GM19240 (cell line): Measurements from ENCODE around the gene ZWINT.

Source experiments
- DNase-seq: peaks from one replicate; pipeline ENCODE4 v3.0.0; 2011; ENCODE audit warnings: low spot score; ENCODE audit not compliant: insufficient read length

The ZWINT gene, protein sequence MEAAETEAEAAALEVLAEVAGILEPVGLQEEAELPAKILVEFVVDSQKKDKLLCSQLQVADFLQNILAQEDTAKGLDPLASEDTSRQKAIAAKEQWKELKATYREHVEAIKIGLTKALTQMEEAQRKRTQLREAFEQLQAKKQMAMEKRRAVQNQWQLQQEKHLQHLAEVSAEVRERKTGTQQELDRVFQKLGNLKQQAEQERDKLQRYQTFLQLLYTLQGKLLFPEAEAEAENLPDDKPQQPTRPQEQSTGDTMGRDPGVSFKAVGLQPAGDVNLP

DNA sequence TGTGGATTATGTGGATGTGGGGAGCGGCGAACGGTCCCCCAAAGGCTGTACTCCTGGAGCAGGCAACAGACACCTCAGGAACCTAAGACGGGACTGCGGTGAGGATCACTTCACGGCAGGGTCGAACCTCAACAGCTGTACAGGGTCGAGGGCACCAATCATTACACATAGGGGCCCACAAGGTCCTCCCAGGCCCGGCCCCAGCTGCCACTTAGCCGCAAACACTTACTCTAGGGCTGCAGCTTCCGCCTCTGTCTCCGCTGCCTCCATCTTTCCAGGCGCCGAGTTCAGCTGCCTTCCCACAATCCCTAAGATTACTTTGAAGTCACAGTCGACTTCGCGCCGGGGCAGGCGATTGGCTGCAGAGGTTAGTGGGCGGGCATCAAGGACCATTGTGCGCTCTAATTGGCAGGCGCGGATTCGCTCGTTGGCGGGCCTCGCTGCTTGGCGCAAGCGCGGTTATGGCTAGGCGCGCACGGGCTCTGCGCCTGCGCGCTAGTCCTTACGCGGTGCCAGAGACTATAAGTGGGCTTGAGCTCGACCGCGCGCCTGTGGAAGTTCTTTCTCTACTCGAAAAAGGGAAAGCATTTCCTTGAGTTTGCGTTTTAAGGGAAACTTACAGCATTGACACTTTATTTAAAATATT lies at the start of gene ZWINT:
Gene ZWINT, minus strand, starts transcription at position 293 of the 646 bp plus-strand sequence. Its CDS starts 23 bp downstream, at position 270.
- peak; percentile 51 for DNase-seq

DNA sequence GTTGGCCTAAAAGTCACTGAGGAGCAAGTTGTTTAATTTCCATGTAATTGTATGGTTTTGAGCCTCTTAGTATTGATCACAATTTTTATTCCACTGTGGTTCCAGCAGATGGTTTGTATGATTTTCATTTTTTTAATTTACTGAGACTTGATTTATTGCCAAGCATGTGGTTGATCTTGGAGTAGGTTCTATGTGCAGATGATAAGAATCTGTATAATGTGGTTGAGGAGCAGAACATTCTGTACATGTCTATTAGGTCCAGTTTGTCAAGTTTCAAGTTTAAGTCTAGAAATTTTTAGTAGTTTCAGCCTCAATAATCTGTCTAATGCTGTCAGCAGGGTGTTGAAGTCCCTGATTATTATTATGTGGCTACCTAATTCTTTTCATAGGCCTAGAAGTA lies 22.7 kb upstream of the ZWINT start:
- DNase-seq: no peak

DNA sequence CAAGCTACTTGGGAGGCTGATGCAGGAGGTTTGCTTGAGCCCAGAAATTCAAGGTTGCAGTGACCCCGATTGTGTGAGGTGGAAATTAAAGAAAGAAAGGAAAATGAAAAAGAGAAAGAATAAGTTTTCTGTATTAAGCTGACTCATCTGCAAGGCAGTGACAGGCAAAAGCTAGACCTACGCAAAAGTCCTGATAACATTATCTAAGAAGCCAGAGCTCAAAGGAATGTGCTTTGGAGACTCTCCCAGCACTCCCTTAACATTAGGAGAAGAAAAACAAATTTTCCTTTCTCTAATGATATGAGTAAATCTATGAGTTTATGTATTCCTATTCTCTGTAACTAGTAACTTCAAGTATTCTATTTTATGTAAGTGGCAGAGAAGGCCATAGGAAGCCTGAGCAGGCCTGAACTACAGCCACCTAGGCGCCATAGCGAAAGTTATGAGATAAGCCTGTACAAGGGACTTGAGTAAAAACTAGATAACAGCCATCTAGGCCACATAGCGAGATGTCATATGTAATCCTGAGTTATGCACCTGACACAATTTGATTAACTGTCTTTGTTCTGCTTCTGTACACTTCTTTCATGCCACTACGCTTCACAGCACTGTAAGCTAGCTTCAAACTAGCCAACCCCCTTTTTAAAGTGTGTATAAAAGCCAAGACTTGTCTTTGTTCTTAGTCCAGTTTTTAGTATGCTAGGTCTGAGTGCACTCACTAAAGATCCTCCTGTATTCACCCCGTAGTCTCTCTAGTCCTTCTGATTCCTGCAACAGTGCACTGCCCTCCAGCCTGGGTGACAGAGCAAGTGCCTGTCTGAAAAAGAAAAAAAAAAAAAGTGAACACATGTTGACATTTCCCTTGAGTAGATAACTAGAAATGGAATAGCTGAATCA lies 9.4 kb upstream of the ZWINT start:
- no peak for DNase-seq

DNA sequence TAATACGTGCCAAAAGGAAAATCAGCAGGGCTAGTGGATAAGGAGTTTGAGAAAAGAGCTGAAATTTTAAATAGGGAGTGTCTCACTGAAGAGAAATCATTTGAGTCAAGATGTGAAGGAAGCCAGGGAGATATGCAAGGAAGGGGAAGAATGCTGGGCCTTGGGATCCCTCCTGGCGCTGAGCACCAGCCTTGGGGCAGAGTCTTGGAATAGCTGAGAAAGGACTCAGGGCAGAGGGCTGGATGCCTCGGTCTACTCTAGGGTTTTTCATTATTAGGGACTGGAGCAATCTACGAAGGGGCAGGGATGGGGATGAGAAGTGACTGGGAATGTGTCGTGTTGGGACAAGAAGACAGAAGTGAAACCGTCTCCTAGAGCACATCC lies 484 bp downstream of the ZWINT start:
- no peak for DNase-seq

DNA sequence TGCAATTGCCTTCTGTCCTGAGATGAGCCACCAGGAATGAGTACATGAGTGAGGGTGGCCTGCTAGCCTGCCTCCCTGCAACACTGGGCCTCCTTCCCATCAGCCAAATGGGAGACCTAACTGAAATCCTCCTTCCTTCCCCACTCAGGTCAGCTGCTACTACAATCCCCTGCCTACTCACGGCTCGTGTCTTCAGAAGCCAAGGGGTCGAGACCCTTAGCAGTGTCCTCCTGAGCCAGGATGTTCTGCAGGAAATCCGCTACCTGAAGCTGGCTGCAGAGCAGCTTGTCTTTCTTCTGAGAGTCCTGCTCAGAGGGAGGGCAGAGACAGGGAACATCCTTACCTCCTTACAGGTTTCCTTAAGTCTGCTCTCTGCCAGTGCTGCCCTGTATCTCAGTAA lies 1.2 kb downstream of the ZWINT start:
- DNase-seq: no peak

DNA sequence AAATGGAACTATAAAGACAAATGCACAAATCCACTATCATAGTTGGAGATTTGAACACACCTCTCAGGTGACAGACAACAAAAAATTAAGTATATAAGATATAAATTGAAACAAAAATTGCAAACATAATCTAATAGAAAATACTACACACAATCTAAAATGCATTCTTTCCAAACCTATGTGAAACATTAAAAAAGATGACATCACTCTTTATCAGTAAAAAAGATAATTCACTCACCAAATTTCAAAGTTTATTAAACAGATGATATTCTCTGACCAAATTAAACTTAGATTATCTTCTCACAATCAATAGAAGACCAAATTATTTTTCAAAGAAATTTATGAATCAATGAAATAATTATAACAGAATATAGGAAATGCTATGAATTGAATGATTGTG lies 4.0 kb downstream of the ZWINT start:
- no peak for DNase-seq

DNA sequence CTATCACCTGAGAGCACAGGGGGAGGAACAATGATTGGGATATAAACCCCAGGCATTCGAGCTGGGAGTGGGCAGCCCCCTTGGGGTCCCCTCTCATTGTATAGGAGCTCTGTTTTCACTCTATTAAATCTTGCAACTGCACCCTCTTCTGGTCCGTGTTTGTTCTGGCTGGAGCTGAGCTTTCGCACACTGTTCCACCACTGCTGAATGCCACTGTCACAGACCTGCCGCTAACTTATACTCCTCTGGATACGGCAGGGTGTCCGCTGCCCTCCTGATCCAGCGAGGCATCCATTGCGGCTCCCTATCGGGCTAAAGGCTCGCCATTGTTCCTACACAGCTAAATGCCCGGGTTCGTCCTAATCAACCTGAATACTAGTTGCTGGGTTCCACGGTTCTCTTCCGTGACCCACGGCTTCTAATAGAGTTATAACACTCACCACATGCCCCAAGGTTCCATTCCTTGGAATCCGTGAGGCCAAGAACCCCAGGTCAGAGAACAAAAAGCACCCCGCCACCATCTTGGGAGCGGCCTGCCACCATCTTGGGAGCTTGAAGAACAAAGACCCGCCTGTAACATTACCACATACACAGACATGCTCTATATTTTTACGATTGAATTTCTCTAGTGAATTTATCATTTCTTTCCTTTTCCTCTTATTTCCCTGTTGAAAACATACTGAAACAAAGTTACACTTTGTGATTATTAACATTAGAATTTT lies 9.0 kb downstream of the ZWINT start:
- DNase-seq: no peak

DNA sequence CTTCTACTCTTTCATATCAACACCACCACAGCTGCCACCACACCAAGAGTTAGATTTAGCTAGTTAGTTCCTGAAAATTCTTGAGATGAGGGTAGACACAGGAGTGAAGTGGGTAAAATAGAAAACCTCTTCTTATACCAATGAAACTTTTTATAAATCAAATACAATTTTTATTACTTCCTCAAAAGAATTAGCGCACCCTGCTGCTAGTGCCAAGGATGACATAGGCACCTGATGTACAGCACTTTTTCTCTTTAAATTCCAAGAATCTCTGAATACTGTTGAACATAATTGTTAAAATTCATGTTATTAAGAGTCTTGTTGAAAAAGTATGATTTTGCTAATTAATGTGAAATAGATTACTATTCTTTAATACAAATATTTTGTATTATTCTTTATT lies 11.4 kb downstream of the ZWINT start:
- DNase-seq: no peak

DNA sequence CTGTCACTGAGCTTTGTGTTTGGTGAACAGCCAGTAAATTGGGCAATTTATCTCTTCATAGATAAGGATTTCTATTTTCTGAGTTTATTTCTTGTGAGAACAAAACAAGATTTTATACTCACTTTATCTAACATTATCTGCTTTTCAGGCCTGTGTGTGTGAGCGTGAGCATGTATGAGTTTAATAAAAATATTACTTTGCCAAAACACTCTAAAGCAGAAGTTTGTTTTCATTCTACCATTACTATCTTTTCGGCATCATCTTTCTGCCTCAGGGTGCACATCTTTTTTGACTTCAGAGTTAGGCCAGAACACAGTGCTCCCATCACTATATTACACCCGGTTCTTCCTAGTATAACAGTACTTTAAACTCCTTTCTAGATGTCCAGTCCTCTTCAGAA lies 13.0 kb downstream of the ZWINT start:
- DNase-seq: no peak

DNA sequence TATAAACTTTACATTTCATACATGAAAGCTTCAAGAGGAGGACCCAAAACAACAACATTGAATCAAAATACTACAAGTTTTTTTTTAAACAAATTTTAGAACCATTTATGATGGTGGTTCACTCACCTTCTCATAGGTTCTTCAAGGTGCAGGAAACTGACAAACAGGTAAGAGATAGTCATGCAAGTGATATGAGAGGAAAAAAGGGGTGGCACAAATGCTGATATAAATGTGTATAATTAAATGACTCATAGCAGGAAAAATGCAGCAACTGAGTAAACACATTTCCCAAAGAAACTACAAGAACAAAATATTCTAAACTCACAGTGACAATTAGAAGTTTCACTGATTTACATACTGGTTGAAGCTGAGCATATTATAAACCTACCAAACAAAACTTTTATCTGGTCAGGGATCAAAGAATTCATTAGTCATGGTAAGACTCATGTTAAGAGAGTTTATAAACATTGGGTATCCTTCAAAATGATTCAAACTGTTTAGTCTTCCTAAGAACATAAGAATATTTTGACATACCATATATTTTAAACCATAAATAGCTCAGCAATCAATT lies 14.1 kb downstream of the ZWINT start:
- DNase-seq: no peak

DNA sequence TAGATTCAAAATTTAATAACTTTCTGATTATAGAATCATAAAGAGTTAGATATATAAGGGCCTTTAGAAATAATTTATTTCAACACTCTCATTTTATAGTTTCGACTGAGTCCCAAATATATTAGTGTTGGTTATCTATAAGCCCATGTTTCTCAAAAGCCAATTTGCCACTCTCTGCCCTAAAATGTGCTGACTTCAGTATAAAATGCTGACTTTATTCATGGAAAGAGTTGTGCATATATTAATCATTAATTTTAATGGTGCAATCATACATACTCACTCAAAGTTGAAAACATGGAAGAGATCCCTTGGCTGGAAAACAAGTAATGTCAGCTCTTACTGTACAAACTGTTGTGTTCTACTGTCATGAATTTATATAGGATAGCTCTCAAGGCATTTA lies 19.4 kb downstream of the ZWINT start:
- DNase-seq: no peak

DNA sequence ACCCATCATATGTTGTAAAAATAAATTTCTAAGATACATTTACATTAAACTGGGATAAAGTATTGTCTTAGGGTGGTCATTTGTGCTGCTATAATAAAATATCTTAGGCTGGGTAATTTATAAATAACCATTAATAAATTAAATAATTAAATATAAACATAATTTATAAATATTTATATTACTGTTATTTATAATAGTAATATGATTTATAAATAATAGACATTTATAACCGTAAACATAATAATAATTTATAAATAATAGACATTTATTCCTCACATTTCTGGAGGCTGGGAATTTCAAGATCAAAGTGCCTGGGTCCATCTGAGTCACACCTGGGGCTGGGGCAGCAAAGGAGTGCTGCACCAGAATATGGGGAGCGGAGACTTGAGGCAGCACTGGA lies 31.1 kb downstream of the ZWINT start:
- no peak for DNase-seq

DNA sequence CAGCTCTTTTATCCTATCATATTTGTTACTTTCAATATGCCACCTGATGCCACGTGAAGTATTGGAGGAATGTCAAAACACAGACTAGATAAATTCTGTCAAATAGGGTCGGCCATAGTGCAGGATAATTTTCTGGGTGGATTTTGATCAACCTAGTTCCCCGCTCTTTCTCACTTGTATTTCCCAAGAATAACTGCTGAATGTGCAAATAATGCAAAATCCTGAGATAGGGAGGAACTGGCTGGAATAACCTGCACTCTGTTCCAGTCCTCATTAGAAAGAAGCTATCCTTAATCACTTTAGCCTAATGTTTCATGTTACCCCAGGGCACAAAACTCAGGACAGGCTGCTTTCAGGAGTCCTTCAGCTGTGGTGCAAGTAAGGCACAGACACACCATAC lies 33.9 kb downstream of the ZWINT start:
- DNase-seq: no peak

DNA sequence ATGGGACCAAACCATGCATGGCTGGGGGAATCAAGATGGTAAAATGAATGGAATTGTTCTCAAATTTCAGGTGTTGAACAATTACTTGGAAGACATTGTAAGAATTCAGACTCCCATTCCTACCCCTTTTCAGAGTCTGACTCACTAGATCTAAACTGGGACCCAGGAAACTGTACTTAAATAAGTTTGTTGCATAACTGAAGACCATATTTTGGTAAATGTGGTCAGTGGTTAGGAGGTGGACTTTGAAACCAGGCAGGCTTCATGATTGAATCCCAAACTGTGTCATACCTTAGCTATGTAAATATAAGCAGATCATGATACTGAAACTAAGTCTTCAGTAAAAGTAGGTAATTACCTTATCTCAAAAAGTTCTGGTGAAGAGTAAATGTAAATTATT lies 41.7 kb downstream of the ZWINT start:
- no peak for DNase-seq

DNA sequence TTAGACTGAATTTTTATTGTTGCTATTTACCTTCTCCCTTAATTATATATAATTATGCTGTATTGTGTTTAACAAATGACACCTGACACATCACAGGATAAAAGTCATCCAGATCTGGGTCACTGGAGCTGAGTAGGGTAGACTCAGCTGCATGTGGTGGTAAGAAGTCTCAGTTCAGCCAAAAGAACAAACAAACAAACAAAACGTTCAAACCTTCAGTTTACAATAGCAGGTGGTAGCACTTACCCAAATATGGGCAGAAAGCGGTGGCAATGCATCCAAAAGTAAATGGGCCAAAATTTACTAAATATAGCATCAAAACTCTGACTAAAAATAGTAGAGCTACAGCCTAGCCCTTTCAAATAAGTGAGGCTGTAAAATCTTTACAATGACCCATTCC lies 42.2 kb downstream of the ZWINT start:
- DNase-seq: no peak

DNA sequence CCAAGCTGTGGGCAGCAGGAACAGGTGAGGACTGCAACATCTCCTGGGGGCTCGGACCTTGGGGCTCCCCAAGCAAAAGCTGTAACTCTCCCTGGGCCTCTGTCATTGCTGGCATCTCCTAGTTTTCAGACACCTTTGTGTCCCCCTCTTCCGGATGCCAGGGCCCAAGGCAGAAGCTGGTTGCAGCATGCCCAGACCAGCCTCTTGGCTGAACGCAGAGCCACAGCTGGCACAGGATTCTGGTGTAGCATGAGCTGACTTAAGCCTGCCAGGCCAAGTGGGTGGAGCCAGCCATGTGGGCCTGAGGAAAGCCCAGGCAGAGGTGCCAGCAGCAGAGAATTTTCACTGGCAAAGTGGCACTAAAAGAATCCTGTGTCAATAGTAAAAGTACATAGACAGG lies 43.5 kb downstream of the ZWINT start:
- DNase-seq: no peak

DNA sequence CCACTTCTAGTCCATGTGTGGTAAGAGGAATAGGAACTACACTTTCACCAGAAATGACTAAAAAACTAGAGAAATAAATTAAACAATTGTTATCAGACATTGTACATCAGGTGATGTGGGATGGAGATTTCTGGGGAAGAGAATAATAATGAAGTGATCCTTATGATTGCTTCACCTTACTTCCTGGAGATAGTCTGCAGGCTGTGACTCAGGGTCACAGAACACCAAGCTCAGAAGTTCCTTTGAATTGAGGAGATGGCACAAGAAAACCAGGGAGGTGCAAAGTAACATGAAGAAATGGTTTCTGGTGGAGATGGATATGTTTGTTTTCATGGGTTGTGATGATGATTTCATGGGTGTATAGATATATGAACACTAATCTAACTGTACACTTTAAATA lies 44.5 kb downstream of the ZWINT start:
- DNase-seq: no peak
